Measurements from ENCODE around the gene FCHO2.

DNA sequence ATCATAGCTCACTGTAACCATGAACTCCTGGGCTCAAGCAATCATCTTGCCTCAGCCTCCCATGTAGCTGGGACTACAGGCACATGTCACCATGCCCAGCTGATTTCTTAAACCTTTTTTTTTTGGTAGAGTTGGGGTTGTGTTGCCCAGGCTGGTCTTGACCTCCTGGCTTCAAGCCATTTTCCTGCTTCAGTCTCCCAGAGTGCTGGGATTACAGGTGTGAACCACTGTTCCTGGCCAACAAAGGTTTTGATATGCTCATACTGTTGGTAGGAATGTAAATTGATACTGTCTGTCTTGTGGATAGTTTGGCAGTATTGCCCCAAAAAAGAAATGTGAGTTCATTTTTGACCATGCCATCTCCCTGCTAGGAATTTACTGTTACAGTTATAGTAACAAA, 87.2 kb downstream of the FCHO2 start:
- TF ChIP-seq, protein P1, sequence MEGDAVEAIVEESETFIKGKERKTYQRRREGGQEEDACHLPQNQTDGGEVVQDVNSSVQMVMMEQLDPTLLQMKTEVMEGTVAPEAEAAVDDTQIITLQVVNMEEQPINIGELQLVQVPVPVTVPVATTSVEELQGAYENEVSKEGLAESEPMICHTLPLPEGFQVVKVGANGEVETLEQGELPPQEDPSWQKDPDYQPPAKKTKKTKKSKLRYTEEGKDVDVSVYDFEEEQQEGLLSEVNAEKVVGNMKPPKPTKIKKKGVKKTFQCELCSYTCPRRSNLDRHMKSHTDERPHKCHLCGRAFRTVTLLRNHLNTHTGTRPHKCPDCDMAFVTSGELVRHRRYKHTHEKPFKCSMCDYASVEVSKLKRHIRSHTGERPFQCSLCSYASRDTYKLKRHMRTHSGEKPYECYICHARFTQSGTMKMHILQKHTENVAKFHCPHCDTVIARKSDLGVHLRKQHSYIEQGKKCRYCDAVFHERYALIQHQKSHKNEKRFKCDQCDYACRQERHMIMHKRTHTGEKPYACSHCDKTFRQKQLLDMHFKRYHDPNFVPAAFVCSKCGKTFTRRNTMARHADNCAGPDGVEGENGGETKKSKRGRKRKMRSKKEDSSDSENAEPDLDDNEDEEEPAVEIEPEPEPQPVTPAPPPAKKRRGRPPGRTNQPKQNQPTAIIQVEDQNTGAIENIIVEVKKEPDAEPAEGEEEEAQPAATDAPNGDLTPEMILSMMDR (IDR thresholded peaks at IDR 0.05), result no peak
- no peak for TF ChIP-seq POLR2A (IDR thresholded peaks at IDR 0.05)

Measured in tibial nerve (tissue), 3 donors.